Retina (tissue), 1 donor: ENCODE data around the gene EIF3A.
"Not testable (repeated sequence)": the region's sequence is repeated elsewhere in the genome, so short reads cannot be mapped to it uniquely, and the experiment has no call there.

Experiments
- DNase-seq: peaks from one replicate; pipeline ENCODE4 v3.0.0-alpha.2; 2016

The EIF3A gene

DNA sequence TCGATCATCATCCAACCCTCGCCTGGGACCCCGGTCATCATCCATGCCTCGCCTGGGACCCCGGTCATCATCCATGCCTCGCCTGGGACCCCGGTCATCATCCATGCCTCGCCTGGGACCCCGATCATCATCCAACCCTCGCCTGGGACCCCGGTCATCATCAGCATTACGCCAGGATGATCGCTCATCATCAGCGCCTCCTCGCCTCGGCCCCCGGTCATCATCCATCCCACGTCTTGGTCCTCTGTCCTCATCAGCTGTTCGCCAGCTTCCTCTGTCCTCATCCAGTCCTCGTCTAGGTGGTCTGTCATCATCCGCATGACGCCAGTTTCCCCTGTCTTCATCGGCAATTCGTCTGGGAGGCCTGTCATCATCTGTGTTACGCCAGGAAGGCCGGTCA, 38.4 kb downstream of the EIF3A start:
- no peak for DNase-seq

DNA sequence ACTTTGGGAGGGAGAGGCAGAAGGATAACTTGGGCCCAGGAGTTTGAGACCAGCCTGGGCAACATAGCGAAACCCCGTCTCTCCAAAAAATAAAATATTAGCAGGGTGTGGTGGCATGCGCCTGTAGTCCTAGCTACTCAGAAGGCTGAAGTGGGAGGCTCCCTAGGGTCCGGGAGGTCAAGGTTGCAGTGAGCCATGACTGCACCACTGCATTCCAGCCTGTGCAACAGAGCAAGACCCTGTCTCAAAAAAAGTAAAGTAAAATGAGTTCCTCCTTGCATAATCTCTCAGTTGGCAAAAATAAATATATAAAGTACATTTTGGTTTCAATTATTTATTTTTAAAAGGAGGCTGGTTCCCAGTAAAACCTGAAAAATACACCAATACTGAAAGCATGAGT, 39.3 kb downstream of the EIF3A start:
- no peak for DNase-seq

DNA sequence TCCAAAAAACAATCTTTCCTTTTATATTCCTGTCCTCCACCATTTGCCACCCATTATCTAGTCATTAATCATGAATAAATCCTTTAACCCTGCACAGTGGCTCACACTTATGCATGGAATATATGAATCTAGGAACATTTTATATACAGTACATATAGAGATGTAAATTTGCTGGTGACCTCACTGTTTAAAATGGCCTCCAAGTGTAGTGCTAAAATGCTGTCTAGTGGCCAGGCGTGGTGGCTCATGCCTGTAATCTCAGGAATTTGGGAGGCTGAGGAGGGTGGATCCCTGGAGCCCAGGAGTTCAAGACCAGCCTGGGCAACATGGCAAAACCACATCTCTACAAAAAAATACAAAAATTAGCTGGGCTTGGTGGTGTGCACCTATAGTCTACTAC, 41.5 kb downstream of the EIF3A start:
- DNase-seq, result no peak

DNA sequence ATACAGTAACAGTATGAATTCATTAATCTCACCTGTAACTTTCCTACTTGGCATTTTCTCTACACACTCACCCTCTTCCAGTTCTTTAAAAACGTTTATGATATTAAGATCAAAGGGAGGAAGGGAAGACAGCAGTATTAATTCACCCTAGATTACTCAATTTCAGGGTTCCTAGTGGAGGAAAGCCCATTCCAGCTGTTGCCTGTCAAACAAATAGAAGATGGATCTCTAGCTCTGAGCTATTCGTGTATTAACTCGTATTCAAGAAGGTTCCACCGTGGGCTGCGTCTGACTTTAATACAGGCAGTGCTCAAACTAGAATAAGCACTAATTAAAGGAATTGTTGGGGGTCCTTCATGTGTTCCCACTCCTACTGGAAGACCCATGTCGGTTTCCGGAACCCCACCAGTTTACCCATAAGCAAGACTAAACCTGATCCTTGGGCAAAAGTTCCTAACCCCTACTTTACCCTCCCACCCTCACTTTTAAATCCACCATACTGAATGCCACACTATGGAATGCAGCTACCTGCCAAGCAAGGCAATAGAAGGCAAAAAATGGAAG, 49.0 kb downstream of the EIF3A start:
- DNase-seq, result no peak

DNA sequence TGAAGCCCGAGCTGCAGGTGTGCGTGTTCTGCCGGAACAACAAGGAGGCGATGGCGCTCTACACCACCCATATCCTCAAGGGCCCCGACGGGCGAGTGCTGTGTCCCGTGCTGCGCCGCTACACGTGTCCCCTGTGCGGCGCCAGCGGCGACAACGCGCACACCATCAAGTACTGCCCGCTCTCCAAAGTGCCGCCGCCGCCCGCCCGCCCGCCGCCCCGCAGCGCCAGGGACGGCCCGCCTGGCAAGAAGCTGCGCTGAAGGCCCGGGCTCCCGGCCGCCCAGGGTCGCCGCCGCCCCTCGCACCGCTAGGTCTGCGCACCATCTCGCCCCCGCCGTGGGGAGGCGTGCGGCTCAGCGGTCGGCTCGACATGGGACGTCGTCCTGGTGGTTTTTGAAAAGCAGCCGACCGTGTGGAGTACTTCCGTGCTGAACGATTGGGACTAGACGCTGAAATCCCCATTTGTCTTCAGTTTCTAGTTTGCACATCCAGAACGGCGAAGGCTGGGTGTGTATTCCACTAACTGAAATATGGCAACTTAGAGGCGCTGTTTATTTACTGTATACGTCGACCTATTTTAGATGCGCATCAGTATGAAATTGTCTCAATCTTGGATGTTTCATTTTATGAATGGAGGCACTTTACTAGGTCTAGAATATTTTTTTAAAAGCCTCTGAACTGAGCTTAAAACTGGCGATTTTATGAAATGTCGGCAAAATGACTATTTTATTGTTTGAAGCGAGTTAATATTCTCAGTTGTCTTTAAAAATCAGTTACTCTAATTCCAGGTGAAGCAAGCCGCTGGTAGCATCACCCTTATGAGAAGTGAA, 50.0 kb downstream of the EIF3A start:
- DNase-seq, result peak; percentile 75

DNA sequence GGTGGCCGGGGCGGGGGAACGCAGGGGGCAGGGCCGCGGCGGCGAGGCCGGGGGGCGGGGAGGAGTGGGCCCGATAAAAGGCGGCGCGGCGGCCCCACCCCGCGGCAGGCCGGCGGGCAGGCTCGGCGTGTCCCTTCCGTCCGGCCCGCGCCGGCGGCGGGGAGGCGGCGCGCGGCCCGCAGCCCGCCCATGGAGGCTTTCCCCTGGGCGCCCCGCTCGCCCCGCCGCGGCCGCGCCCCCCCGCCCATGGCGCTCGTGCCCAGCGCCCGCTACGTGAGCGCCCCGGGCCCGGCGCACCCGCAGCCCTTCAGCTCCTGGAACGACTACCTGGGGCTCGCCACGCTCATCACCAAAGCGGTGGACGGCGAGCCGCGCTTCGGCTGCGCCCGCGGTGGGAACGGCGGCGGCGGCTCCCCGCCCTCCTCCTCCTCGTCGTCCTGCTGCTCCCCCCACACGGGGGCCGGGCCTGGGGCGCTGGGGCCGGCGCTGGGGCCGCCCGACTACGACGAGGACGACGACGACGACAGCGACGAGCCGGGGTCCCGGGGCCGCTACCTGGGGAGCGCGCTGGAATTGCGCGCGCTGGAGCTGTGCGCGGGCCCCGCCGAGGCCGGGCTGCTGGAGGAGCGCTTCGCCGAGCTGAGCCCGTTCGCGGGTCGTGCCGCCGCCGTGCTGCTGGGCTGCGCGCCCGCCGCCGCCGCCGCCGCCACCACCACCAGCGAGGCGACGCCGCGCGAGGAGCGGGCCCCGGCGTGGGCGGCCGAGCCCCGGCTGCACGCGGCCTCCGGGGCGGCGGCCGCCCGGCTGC, 50.8 kb downstream of the EIF3A start, which contains the start of gene NANOS1:
TSS of gene NANOS1 (plus strand) at position 102 of the 808 bp plus-strand sequence. CDS start at position 190, 88 bp downstream.
- peak; percentile 68 for DNase-seq

DNA sequence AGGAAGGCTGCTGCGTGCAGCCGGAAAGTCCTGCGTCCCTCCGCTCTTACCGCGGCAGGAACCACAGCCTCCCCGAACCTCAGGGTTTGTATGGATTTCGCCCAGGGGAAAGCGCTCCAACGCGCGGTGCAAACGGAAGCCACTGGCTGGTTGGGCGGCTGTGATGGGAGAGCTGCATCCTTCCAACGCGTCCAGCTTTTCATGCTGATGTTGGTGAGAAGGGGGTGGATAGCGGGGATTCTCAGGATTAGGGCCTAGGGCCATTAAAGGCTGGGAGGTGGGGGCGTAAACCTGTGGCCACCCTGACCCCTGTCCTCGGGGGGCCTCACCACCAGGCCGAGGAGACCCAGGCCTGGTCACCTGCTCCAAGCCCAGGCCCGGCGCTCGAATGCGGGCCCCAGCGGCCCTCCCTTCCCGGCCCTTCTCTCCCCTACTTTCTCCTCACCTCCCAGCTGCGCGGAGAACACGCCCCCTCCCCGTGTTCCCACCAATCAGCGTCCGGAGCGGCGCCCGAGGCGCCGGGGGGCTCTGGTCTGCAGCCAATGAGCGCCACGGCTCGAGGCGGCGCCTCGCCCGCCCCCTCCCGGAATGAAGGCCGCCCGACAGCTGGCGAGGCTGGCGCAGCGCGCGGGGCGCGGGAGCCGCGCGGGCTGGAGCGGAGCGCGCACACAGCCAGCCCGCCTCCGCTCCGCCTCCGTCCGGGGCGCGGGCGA, 51.6 kb downstream of the EIF3A start:
- peak; percentile 94 for DNase-seq

DNA sequence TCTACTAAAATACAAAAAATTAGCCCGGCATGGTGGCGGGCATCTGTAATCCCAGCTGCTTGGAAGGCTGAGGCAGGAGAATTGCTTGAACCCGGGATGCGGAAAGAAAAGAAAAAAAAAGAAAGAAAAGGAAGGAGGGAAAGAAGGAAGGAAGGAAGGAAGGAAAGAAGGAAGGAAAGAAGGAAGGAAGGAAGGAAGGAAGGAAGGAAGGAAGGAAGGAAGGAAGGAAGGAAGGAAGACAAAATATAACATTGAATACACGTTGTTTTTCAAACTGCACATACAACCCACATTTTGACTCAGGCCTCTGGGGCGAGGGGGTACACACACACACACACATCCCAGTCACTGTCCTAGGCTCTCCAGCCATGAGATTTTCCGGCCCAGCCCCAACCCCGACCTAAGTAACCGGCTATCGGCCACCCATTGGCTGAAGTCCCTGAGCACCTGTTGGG, 52.1 kb downstream of the EIF3A start:
- not testable (repeated sequence) for DNase-seq

DNA sequence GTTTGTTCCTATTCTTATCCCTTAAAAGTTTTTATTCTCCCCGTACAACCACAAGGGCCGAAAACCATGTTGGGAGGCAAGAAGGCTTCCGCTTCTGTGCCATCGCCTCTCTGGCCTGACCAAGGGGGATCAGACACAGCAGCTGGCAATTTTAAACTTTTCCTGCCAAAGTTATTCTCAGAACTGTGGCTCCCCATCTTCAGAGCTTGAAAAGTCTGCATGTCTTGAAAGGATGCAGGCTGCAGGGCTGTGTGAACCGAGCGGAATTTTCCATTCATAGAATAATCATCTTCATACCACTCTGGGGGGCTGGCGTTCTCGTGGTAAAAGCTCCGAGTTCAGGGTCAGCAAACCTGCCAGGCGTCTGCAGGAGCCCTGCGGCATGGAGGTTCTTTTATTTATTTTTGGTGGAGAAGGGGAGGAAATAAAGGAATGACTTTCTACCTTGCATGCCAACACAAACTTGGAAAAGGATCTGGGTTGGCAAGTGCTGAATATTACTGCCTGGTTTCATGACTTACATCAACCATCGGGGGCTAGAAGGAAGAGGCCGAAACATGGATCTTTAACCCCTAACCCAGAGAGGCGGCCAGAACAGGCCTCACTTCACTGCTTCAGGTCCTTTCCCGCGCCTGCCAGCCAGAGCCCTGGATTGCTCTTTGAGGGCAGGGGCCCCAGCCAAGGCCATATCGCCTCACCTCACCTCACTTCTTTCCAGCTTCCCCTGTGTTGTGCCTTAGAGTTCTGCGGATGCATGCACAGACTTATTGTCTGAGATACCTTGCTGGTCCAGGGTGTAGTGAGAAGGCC, 54.1 kb downstream of the EIF3A start:
- DNase-seq, result no peak

DNA sequence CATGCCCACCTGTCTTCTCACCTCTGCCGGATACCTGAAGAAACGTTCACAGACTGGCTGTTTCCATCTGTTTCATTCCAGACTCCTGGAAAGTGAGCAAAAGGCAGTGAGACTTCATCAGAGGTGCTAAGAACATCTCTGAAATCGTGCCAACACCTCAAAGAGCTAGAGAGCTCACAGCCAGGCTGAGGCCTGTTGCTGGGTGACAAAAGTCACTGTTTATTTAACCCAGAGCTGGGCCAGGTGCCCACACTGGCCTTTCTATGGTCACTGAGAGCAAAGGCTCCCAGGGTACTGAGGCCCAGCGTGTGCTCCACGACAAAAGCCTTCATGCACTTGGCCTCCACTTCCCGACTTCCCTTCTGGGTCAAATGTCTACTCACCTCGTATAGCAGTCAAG, 54.8 kb downstream of the EIF3A start:
- no peak for DNase-seq

DNA sequence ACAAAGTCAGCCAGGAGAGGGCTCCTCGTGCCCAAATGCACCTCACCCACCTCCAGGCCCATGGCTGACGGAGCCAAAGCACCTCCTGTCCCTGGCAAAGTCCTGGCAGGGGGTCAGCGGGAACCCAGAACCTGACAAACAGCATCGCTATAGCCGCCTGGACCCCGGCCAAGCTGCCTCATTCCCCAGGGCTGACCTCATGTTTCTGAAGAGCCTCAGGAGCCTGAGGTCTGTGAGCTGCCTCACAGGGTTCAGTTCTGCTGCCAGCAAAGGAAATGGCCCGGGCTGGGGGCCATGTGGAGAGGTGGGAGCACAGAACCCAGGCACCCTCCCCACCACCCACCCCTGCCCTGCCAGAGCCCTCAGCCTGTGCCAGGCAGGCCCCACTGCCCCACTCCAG, 55.3 kb downstream of the EIF3A start:
- DNase-seq, result no peak

DNA sequence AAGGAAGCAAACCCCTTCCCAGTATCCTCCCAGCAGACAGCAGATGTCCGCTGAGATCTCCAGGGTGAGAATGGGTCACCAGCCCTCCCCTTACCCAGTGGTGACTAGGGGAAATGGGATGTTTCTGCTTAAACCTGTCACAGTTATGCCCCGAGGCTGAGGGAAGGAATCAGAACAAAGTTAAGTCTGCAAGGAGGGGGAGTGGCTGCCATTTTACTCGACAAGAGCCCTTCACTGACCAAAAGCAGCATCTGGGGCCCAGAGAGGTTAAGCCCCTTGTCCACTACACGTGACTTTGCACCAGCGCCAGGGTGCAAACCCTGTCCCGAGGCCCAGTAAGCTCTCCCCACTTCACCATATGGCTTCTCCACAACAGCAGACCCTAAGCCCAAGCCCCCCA, 55.7 kb downstream of the EIF3A start:
- DNase-seq, result no peak

DNA sequence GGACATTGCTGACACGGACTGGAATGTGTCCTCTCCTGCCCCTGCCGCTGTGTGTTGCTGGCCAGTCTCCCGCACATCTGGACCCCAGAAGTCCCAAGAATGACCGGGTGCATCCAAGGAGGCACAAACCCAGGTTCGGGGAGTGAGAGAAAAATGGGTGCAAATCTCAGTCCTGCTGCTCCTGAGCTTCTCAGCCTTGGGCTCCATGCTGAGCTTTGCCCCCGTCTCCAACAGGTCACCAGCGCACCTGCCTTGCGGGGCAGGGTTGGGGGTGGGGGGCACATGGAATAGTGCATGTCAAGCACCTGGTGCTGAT, 57.1 kb downstream of the EIF3A start:
- no peak for DNase-seq

DNA sequence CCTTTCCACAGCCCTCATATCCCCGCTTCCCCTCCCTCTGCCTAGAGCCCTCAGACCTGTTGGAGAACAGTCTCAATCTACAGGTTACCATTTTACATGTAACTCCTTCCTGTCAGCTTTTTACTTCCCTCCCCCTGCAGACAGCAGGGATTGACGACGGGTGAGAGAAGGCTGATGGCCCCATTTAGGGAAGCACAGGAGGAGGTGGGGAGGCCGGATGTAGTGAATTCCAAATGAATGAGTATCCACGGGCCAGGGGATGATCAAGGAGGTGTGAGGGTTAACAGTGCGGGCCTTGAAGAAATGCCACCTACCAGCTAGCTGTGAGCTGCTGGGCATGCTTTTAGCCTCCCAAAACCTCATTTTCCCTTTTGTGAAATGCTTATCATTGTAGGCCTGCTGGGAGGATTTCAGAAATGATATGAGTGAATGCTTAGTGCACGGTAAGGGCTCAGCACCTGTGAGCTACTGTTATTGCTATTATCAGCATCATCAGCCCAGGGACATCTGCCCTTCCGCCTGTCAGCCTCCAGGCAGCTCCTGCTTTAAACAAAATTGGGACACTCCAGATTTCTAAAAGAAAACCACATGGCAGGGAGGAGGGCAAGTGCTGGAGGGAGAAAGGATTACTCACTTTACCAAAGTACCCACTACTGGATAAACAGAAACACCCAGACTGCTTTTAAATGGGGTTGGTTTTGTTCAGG, 57.6 kb downstream of the EIF3A start:
- no peak for DNase-seq

DNA sequence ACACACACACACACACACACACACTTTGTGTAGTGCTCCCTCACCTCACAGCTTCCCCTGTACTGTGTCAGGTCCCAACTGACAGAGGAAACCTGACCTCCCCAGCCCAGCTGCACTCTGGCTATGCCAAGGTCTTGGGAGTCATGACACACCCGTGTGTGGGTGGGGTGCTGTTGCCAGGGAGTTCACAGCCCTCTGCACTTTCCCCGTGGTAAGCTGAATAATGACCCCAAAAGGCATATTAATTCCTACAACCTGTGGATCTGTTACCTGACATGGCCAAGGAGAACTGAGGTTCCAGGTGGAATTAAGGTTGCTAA, 60.0 kb downstream of the EIF3A start:
- no peak for DNase-seq

DNA sequence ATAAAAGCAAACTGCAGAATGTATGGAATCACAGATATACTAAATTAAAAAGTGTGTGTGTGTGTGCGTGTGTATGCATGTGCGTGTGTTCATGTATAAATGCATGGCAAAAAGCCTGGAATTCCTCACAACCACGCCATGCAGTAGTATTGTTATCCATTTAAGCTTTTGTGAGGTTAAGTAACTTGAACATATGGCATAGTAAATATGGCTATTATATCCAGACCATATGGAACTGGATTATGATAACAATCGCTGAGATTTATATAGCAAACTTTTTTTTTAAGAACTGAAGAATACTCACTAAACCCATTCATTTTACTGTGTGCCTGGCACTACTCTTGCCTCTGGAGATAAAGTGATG, 73.4 kb downstream of the EIF3A start:
- no peak for DNase-seq

DNA sequence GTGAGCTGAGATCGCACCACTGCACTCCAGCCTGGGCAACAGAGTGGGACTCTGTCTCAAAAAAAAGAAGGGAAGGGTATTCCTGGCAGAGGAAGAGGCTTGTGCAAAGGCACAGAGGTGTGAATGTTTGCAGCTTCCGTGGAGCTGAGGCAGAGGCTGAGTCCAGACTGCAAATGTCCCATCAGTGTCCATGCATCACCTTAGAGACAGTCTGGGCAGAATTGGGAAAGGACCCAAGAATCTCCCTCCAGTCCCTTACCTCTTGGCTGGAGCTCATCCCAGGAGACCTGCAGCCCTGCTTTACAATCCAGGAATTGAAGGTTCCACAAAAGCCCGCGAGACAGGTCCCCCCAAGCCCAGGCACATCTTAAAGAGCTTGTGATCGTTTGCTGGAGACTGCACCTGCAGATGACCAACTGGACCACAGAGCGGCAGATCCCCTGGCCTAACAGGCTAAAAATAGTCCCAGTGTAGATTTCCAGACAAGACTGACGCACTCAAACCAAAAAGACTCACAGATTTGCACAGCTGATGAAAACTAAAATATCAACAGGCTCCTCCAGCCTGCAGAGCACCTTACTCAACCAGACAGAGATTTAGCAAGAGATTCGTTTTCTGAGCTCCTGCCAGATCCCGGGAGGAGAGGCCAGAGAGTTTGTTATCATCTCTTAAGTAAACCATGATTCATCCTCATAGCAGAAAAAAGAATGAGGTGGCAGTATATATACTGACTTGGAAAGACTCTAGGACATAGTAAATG, 74.0 kb downstream of the EIF3A start:
- DNase-seq, result no peak

DNA sequence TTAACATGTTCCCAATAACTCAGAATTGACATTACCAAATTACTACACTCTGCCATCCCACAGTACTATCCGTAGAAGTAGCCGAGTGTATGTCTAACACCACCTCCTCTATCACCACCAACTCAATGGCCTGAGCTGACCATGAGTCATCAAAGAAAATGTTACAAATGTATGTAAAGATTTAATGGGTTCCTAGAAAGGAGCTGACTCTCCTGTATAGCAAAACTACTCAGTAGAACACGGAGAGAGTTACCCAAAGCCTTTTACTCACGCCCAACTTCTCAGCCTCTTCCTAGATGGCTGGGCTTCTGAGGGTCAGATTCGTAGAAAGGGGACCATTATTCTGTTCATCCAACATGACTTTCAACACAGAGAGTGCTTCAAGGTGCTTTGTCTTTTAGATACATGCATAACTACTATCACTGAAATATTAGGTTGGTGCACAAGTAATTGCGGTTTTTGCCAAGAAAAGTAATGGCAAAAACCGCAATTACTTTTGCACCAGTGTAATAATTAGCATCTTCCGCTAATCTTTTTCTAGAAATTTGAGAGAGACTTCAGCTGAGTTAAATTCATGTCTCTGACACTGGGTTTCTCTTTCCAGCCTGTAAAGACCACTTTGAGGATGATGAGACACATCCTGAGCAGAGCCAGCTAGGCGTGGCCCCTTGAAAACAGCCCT, 75.1 kb downstream of the EIF3A start:
- no peak for DNase-seq

DNA sequence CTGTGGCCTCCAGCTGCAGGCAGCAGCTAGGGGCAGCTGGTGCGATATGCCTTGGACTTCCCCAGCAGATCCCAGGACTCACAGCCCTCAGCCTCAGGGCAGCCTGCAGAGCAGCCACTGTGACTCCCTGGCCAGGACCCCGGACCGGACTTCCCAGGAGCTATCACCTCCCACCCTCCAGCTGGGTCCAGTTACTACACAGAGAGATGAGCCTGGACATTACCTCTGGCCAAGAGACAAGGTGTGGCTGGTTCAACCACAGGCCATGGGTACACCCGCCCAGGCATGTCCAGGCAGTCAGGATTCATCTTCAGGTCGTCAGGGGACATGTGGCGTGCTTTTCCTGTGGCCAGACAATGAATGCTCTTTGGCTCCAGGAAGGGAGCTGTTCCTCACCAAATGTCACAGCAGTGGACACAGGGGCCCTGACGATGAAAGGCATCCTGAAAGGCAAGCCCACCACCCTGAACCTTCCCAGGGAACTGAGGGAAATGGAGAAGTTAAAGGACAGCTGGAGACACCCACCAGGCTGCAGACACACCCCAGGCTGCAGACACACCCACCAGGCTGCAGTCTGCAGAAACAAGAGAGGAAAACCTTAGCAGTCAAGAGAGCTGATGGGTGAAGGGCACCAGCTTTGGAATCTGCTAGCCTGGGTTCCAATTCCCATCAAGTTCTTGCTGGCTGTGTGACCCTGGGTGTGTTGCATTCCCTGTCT, 76.9 kb downstream of the EIF3A start:
- DNase-seq, result no peak
